Testis (tissue), 2 donors: ENCODE data around the gene STX16.

Experiments
- POLR2A ChIP-seq: fragments of 450-650 bp; IDR thresholded peaks from one replicate; pipeline ENCODE4 v1.6.1; 2017; ENCODE audit warnings: antibody characterized with exemption, mild to moderate bottlenecking, moderate library complexity
- TF ChIP-seq, protein P1 (sequence below), 3 experiments: fragments of 450-650 bp in 2 of 3; fragments of 200-600 bp in 1 of 3; sonication (generic) in 1 of 3; IDR thresholded peaks; one replicate each; pipeline ENCODE4 v1.5.1; 2016 to 2019; ENCODE audit warnings: antibody characterized with exemption in 3 of 3, mild to moderate bottlenecking in 2 of 3, moderate library complexity in 1 of 3

DNA sequence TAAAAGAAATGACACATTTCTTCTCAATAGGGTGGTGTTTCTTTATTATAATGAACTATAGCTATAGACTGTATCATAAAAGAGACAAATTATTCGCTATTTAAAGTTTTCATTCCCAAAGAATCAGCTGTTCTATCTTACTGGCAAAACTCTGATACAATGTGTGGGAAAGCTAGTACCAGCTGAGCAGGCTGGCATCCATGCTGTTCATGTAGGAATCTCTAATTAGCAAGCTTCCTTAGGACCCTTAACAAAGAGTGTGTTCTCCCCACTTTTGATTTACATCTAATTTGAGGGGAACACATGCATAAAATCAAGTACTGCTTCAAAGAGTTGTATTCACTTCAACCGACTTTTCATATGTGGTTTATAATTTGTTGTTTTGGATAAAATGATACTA, 13.2 kb downstream of the STX16 start:
- TF ChIP-seq, protein P1, sequence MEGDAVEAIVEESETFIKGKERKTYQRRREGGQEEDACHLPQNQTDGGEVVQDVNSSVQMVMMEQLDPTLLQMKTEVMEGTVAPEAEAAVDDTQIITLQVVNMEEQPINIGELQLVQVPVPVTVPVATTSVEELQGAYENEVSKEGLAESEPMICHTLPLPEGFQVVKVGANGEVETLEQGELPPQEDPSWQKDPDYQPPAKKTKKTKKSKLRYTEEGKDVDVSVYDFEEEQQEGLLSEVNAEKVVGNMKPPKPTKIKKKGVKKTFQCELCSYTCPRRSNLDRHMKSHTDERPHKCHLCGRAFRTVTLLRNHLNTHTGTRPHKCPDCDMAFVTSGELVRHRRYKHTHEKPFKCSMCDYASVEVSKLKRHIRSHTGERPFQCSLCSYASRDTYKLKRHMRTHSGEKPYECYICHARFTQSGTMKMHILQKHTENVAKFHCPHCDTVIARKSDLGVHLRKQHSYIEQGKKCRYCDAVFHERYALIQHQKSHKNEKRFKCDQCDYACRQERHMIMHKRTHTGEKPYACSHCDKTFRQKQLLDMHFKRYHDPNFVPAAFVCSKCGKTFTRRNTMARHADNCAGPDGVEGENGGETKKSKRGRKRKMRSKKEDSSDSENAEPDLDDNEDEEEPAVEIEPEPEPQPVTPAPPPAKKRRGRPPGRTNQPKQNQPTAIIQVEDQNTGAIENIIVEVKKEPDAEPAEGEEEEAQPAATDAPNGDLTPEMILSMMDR (IDR thresholded peaks at IDR 0.05): no peak
- no peak for TF ChIP-seq POLR2A
